ENCODE data around the gene TENM4.

TENM4 gene

DNA sequence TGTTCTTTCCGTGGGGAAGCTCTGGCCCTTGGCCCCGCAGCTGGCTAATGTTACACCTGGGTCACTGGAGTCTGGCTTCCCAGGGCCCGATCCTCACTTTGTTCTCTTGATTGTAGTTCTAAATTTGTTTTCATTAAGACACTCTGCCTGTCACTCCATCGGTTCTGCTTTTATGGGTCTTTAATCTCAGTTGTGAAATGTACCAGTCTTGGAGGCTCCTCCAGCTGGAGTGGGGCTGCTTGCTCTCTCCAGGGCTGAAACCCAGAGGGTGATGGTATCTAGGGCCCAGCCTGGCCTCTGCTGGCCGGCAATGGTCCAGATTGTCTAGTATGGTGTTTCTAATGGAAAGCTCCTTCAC, 352.9 kb downstream of the TENM4 start:
- peak; percentile 77 for DNase-seq (ENCODE audit: low spot score)

DNA sequence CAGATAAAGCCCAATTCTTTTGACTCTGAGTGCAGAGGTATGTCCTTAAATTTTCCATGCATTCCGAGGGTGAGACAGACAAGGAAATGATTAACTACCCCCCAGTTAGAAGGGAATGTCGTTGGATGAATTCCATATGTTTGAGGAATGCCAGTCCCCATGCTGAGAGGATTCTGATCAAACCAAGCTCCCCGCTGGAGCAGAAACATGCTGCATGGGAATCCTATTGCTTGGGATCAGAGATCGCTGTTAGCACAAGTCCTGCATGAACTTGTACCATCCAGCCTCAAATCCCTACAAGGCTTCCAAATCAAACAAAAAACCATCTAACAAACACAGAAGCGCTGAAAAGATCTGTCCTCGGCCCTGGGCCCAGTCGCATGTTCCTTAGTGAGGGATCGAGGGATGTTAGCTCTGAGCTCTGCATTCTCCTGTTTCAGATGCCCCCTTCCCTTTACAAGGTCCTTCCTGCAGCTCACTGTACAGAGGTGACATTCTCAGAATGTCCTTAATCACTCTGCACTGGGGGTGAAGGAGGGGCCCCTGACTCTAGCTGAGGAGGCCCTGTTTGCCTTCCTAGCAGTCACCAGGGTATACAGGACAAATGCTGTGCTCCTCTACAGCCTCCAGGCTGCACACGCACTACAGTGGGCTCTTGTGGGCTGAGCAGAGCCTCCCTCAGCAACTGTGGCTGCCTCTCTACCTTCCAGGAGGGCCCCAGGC, 353.4 kb downstream of the TENM4 start:
- no peak for DNase-seq (ENCODE audit: low spot score)

DNA sequence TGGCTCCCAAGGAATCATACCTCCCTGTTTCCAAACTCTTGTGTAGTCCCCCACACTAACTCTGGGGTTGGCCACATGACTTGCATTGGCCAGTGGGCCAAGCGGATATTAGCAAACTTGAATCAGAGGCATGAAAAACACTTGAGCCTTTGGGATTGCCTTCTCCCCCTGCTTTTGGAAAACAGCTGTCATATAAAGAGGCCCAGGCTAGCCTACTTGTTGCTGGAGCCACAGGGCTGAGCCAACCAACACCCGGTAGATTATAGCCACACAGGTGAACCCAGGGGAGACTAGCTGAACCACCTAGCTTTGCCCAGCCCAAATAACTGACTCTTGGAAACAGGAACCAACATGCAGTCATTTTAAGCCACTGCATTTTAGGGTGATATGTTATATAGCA, 354.8 kb downstream of the TENM4 start:
- DNase-seq (ENCODE audit: low spot score) = no peak

DNA sequence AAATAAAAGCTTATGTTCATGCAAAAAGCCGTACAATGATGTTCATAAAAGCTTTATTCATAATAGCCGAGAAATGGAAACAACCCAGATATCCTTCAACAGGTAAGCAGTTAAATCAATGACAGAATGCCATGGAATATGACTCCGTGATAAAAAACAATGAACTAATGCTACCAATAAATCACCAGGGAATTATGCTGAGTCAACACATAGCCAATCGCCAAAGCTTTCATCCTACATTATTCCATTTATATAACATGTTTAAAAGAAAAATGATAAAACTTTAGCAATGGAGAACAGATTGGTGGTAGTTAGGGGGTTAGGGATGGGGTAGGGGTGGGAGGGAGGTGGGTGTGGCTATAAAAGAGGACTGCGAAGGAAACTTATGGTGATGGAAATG, 356.4 kb downstream of the TENM4 start:
- no peak for DNase-seq (ENCODE audit: low spot score)

DNA sequence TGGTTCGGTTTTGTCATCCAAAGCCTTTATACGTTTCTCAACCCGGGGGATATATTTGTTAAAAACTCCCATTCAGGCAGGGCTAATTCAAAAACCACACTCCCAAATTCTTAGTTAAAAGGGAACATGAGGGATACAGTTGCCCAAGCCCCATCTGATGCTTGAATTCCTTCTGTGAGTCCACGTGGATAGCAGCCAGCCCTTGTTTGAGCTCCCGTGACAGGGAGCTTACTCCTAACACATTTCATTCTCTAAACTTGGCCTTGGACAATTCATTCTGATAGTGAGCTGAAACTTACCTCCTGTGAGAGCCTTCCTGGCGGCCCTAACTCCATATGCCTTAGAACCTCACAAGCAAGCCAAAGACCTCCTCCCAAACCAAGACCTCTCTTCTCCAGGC, 357.5 kb downstream of the TENM4 start:
- no peak for DNase-seq (ENCODE audit: low spot score)

DNA sequence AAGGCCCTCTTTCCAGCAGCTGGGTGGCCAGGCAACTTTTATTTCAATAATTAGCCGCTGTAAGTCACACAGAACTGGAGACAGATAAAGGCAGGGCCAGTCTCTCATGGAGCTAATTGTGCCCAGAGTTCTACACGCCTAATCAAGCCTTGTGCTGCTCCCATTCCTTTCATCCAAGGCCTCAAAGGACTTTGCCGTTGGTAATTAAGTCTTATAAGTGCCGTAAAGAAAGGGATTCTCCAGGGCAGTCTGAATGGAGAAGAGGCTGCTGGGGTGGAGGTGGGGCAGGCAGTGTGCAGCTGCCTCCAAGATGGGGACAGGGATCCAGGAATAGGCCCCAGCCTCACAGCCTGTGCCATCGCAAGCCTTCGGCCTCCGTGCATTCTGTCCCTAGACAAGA, 357.9 kb downstream of the TENM4 start:
- no peak for DNase-seq (ENCODE audit: low spot score)

DNA sequence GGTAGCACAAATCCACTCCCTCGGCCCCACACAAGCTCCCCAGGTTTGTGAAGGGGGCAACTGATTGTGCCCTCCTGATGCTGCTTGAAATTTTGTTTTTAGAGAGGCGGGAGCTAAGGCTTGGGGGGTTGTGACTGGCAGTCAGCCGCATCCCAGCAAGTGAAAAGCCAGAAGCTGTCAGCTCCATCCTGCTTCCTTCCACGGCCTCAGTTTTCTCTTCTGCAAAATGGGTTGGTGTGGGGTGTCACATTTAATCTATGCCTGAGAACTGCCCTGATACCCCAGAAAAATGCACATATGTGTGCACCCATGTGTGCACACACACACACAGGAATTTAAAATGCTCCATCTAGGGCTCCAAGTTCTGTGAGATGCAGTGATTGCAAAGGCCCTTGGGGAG, 358.6 kb downstream of the TENM4 start:
- DNase-seq (ENCODE audit: low spot score) = no peak

DNA sequence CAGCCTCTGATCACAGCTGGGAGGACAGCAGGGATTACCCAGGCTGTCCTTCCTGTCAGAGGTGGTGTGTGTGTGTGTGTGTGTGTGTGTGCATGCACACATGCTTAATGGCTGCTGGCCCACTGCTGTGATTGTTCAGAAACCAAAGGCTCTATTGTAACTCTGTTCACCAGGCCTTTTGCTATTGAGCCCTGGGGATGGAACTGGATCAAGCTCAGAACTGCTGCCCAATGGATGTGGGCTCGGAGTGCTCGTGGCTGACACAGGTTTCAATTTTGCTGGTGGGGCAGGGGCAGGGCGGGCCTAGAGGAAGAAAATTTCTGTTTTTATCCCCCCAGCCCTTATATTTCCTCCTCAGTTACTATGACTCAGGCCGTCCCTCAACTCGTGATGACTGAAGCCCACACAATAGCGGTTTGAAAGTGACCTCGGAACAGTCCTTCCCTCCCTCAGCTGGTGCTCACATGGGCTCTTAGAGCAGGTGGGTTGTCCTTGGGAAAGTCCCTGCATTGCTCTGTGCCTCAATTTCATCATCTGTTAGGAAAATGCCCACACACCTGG, 359.3 kb downstream of the TENM4 start:
- DNase-seq (ENCODE audit: low spot score) = no peak

DNA sequence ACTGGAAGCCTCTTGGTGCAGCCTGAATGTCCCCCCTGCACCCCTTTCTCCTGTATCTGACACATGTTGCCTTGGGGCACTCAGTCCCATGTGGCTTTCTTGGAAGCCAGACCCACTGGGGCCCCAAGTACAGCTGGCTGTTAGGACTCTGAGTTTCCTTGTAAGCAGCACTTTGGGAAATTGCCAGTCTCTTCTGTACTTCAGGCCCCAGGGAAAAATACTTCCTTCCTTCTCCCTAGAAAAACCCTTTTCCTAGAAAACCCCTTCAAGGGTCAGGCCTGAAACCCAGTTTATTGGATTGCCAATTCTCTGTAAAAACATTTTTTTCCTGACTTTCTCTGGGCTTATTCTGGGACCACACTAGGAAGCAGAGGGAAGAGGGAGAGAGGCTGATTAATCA, 360.3 kb downstream of the TENM4 start:
- no peak for DNase-seq (ENCODE audit: low spot score)

DNA sequence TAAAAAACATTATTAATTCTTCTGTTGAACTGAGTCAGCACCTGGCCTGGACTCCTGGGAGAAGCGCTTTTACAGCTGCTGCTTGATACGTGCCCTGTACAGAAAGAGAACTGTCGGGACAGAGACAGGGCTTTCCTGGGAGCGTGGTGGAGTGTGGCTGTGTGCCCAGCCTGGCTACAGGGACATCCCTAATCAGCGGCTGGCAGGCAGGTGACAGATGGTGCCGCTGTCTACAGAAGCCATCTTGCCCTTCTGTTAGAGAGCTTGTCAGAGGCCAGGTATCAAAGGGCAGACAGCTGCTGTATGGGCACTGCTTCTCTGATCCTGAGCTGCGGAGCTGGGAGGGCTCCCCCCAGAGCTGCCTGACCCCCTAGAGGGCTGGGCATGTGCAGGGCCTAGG, 361.8 kb downstream of the TENM4 start:
- no peak for DNase-seq (ENCODE audit: low spot score)

DNA sequence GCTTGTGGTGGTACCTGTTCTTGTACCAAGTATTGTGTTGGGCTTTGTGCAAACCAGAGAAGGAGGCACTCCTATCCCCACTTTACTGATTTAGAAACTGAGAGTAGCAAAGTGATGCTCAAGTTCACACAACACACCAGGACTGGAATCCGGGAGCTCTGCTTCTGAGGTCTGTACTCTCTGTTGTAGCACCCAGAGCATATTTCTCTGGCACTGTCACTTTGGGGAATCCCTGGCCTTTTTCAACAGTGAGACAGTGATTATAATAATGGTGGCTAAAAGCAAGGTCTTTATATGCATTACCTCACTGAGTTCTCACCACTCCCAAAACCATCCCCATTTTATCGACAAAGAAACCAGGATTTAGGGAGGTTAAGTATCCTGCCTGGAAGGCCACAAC, 362.4 kb downstream of the TENM4 start:
- no peak for DNase-seq (ENCODE audit: low spot score)

DNA sequence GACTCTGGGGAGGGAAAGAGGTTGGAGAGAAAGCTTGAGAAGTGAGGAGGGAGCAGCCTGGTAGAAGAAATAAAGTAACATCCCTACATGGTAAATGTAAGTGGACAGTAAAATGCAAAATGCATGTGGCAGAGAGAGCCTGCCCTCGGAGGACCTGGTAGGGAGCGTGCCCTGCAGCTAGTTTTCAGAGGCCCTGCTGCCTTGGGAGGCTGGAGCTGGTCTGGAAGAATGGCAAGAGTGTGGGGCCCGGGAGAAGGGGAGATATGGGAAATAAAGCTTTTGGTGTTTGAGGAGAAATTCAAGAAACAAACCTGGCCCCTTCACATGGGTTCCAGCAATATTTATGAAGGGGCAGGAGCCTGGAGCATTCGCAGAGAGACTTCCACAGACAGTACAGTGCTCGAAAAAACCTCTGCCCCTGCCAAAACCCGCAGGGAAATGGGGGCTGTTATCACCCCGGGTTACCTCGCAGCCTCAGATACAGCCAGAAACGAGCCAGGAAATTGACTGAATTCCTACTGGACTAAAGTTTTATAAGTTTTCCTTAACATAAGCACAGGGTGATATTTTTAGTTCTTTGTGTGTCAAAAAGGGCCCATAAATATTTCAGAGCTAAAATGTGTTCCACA, 363.0 kb downstream of the TENM4 start:
- no peak for DNase-seq (ENCODE audit: low spot score)

DNA sequence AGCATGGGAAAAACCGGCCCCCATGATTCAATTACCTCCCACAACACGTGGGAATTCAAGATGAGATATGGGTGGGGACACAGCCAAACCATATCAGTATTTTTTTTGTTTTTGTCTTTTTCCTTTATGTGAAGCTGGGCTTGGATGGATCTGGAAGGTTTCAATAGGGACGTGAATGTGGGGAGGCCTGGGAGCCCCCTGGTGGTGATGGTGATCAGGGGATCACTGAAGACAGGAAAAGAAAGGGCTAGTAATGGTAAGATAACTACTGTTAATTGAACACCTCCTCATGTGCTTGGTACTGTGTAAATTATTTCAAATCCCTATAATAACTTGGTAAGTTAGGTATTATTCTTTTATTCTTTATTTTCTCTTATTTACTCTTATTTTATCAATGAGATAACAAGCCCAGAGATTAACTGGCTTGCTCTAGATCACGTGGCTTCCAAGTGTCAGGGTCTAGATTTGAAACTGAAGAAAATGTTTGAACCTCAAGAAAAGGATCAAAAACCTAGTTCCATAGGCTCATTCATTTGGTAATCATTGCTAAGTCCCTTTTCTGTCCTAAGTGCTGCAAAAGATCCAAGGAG, 364.2 kb downstream of the TENM4 start:
- DNase-seq (ENCODE audit: low spot score) = peak; percentile 60

DNA sequence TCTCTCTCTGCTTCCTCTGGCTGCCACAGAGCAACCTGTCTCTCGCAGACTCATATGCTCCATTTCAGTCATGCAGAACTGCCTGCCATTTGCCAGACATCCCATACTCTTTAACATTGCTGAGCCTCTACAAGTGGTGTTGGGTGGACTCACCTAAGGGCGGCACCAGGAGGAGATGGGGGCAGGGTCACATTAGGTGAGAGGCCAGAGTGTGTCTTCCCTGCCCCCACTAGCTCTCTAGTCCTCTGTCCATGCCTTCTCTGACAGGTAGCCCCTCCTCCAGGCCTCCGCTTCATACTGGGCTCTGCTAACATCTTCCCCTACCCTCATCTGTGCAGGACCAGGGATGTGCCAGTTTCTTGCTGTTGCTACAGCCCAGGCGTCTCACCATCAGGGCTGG, 366.3 kb downstream of the TENM4 start:
- no peak for DNase-seq (ENCODE audit: low spot score)

DNA sequence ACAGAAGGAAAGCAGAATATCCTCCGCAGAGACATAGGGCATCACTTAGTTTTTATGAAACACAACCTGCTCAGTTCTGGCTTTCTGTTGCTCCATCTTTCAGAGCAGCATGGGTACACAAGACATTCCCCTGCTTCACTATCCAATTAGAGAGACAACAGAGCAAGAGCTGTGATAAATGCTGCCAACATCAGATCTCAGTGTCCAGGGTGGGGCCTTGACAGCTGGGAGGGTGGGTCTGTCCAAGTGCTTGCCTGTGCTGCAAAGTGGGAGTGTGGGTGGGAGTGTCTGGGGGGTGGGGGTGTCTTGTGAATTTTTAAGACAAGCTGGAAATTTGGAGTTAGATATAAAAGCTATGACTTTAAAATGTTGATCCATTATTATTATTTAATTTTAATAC, 369.6 kb downstream of the TENM4 start:
- no peak for DNase-seq (ENCODE audit: low spot score)

DNA sequence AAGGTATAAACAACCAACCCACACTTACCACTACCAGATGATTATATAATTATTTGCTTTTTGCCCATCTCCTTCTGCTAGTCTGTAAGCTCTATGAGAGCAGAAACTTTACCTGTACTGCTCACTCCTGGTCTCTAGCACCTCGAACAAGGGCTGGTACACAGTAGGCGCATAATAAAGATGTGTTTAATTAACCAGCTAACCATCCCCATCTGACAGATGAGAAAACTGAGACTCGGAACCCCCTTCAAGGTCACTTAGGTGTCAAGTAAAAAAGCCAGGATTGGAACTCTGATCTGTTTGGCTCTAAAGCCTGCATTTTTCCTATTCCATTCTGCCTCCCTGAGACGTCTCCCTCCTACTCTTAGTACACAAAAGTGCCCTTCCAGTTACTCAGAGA, 370.3 kb downstream of the TENM4 start:
- DNase-seq (ENCODE audit: low spot score) = no peak

DNA sequence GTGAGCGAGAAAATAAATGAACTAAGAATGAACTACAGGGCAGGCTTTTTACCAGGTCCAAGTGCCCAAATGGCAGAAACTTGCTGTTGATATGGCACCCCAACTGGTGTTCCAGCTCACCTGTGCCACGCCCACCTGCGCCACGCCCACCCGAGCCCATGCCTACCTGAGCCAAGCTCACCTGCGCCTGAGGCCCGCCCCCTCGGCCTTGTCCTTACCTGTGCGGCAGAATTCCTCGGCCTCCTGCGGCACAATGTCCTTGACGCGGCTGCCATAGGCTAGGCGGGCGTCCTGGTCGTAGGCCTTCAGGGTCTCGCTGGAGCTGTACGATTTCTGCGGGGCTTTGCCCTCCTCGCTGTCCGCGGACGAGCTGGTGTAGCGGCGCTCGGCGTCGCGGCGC, 371.3 kb downstream of the TENM4 start:
- no peak for DNase-seq (ENCODE audit: low spot score)

DNA sequence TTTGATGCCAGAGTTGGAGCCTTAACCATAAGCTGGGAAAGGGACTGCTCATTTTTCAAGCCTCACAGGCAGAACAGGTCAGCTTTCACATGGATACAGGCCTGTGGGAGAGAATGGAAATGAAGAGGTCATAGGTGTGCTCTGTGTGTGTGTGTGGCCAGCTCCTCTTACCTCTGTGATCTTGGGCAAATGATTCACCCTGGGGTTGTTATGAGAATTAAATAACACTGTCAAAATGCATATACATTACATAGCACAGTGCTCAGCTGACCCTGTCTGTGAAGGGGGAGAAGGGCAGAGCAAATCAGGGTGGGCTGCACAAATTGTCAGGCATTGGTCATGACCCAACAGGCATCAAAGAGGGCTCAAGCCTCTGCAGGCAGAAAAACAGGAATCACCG, 372.5 kb downstream of the TENM4 start:
- DNase-seq (ENCODE audit: low spot score) = peak; percentile 37

DNA sequence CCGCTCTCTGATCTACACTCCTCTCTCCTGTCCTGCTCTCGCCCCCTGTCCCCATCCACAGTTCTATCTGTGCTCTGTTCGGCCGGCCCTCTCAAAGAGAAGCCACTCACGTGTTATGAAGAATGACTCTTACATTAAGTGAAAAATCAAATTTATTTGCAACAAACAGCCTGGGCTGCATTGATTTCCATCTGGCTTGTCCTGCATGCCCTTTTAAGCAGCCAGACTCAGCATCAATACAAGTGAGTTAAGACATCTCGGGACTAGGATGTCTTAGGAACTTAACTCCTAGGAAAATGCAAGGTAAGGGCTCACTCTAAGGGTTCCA, 373.5 kb downstream of the TENM4 start:
- no peak for DNase-seq (ENCODE audit: low spot score)

DNA sequence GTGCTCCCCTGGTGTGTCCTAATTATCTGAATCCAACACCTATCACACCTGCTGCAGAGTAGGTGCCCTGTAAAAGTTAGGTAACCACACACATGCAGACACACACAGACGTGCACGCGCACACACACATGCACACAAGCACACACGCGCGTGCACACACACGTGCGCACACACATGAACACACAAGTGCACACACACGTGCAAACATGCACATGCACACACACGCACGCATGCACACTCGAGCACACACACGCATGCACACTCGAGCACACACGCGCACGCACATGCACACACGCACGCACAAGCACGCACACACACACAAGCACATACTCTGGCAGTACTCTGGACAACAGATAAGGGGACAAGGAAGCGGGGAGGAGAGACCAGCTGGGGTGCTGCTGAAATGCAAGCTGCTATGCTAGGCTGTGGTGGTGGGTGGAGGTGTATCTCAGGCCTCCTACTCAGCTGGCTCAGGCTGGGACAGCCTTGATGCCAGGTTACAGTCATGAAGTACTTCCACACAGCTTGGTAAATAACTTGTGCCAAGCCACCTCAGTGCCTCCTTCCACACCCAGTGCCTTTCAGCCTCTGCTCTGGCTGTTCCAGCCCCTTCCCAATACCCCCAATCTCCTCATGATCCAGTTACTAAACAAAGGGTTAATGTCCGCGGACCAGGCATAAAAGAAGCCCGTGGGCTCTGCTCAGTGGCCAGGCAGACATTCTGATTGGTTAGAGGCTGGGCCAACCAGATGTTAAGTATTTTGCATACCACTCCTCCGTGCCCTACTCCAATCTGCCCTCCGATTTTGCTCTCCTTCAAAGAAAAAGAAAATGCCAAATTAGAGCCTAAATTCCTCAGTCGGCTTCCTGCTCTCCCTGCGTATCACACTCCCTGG, 374.1 kb downstream of the TENM4 start:
- DNase-seq (ENCODE audit: low spot score) = peak; percentile 90

DNA sequence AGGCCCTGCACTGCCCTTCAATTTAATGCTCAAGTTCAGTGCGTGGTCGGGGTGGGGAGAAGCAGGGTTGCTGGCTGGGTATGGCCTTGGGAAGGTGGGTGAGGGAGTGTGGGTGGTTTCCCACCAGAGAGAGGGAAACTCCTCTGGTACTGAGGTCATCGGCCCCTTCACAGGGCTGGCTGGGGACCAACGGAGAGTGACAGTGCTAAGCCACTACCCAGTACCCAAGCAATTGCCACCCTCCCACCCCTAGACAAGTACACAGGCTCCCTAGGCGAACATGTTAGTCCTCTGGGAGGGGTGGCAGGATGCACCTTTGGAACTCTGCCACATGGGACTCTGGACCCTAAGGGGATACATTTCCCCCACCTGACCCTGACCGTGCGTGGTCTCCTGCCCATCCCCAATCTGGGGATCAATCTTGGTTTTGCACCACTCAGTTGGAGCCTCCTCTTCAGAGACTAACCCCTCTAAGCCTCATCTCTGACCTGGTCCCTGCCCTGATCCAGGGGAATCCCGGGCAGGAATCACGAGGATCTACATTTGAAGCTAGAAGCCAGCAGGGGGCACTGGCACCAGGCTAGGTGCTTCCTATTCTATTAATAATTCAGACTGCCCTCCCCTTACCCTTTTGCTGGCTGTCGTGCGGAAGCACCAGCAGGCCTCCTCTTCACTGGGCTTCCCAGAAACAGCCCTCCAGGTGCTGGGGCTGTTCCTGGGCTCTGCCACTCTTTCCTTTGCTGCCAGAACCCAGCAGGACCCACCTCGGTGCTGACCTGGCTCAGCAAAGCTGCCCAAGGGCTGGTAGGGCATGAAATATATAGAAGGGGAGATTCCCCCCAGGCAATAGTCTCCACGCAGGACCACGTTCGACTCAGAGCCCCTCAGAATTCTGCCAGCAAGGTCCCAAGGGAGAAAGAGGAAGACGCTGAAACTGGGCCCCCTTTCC, 377.7 kb downstream of the TENM4 start:
- DNase-seq (ENCODE audit: low spot score) = peak; percentile 60

All from SK-N-DZ (cell line).